Neural cell (in vitro differentiated cells): ENCODE measurements around the gene DOCK9. TPM values are rescaled to one million over a fixed set of nuclear protein-coding genes. Genes with fewer than 3 reads are reported as not detected.

Source experiments
- H2AFZ ChIP-seq: fragments of 200-600, 300-800 bp; sonication (generic), shearing (Covaris generic); 2 replicates; pipeline ENCODE4 v1.6.0; 2014; ENCODE audit warnings: low read depth, mild to moderate bottlenecking, antibody characterized with exemption, low read length, moderate library complexity
- H3F3A ChIP-seq: fragments of 200-600 bp; shearing (Covaris generic); 2 replicates; pipeline ENCODE4 v1.6.1; 2016; ENCODE audit warnings: mild to moderate bottlenecking, moderate library complexity, mixed read lengths, antibody characterized with exemption, low read length; ENCODE audit not compliant: insufficient read depth, poor library complexity, severe bottlenecking
- H3K27ac ChIP-seq: fragments of 200-600, 300-800 bp; sonication (generic), shearing (Covaris generic); 2 replicates; pipeline ENCODE4 v1.5.1; 2014; ENCODE audit warnings: mild to moderate bottlenecking, low read length, moderate library complexity
- H3K27me3 ChIP-seq: fragments of 300-800, 200-600 bp; sonication (generic), shearing (Covaris generic); 2 replicates; pipeline ENCODE4 v1.6.0; 2014; ENCODE audit warnings: mild to moderate bottlenecking, low read depth, low read length, moderate library complexity; ENCODE audit not compliant: insufficient read depth
- H3K36me3 ChIP-seq: fragments of 300-800, 200-600 bp; sonication (generic), shearing (Covaris generic); 2 replicates; pipeline ENCODE4 v1.5.1; 2014; ENCODE audit warnings: mild to moderate bottlenecking, antibody characterized with exemption, low read length, moderate library complexity; ENCODE audit not compliant: insufficient read depth
- H3K4me2 ChIP-seq: fragments of 300-800, 200-600 bp; sonication (generic), shearing (Covaris generic); 2 replicates; pipeline ENCODE4 v1.6.0; 2014; ENCODE audit warnings: mild to moderate bottlenecking, low read length
- H3K4me3 ChIP-seq: fragments of 300-800, 200-600 bp; sonication (generic), shearing (Covaris generic); 2 replicates; pipeline ENCODE4 v1.5.1; 2014; ENCODE audit warnings: mild to moderate bottlenecking, low read length, moderate library complexity
- H3K79me2 ChIP-seq: fragments of 200-600 bp; shearing (Covaris generic); replicated peaks from 2 replicates; pipeline ENCODE4 v1.6.0; 2014; ENCODE audit warnings: mild to moderate bottlenecking, low read length, moderate library complexity; ENCODE audit not compliant: insufficient read depth
- H3K9ac ChIP-seq: fragments of 300-800, 200-600 bp; sonication (generic), shearing (Covaris generic); 2 replicates; pipeline ENCODE4 v1.6.1; 2016; ENCODE audit warnings: mild to moderate bottlenecking, low read length, mixed read lengths
- H3K9me2 ChIP-seq: fragments of 200-600 bp; shearing (Covaris generic); 2 replicates; pipeline ENCODE4 v1.6.1; 2016; ENCODE audit warnings: mild to moderate bottlenecking, low read length, mixed read lengths; ENCODE audit not compliant: insufficient read depth
- H3K9me3 ChIP-seq: fragments of 200-600, 300-800 bp; sonication (generic), shearing (Covaris generic); 2 replicates; pipeline ENCODE4 v1.6.1; 2016; ENCODE audit warnings: mild to moderate bottlenecking, mixed run types, low read length, moderate library complexity, mixed read lengths
- H4K20me1 ChIP-seq: fragments of 200-600 bp; shearing (Covaris generic); 2 replicates; pipeline ENCODE4 v1.6.1; 2016; ENCODE audit warnings: mild to moderate bottlenecking, mixed run types; ENCODE audit not compliant: insufficient read depth
- CTCF ChIP-seq: fragments of 450-650 bp; IDR thresholded peaks from 2 replicates; pipeline ENCODE4 v1.5.1; 2014; ENCODE audit warnings: antibody characterized with exemption, mild to moderate bottlenecking, moderate library complexity; ENCODE audit not compliant: poor library complexity, severe bottlenecking
- EP300 ChIP-seq: fragments of 450-650 bp; conservative IDR thresholded peaks from 2 replicates; pipeline ENCODE4 v1.6.1; 2014; ENCODE audit warnings: antibody characterized with exemption, mild to moderate bottlenecking, moderate library complexity; ENCODE audit not compliant: poor library complexity, severe bottlenecking
- EZH2 ChIP-seq: fragments of 200-600, 300-800 bp; shearing (Covaris generic), sonication (generic); IDR thresholded peaks from 2 replicates; pipeline ENCODE4 v1.6.1; 2014; ENCODE audit warnings: antibody characterized with exemption, low read length, borderline replicate concordance, mild to moderate bottlenecking; ENCODE audit not compliant: insufficient read depth, poor library complexity, severe bottlenecking
- MXI1 ChIP-seq: fragments of 450-650 bp; conservative IDR thresholded peaks from 2 replicates; pipeline ENCODE4 v1.6.1; 2014; ENCODE audit warnings: antibody characterized with exemption, mild to moderate bottlenecking; ENCODE audit not compliant: poor library complexity, severe bottlenecking
- POLR2AphosphoS5 ChIP-seq: IDR thresholded peaks from 2 replicates; pipeline ENCODE4 v1.6.1; 2012
- RAD21 ChIP-seq: fragments of 450-650 bp; conservative IDR thresholded peaks from 2 replicates; pipeline ENCODE4 v1.6.1; 2014; ENCODE audit warnings: antibody characterized with exemption, mild to moderate bottlenecking, moderate library complexity
- REST ChIP-seq: IDR thresholded peaks from 2 replicates; pipeline ENCODE4 v1.6.1; 2012; ENCODE audit warnings: borderline replicate concordance
- SMC3 ChIP-seq: fragments of 450-650 bp; conservative IDR thresholded peaks from 2 replicates; pipeline ENCODE4 v1.6.1; 2014; ENCODE audit warnings: antibody characterized with exemption, mild to moderate bottlenecking, moderate library complexity; ENCODE audit not compliant: poor library complexity
- TAF1 ChIP-seq: IDR thresholded peaks from 2 replicates; pipeline ENCODE4 v1.6.1; 2012; ENCODE audit warnings: low read depth
- polyA plus RNA-seq: library from polyadenylated mRNA; depleted of rRNA; stranded (reverse); fragments of >200 nt; gene quantifications from 2 replicates; pipeline ENCODE4 v1.2.3, GENCODE V29; 2014

Gene DOCK9
- polyA plus RNA-seq, 1 donor from 2014 or later, result 11.4 TPM

GRCh38 chr13:98954313-98954712 lies 23.6 kb downstream of the DOCK9 start:
- Histone ChIP-seq H3K36me3 (no peaks in the 10 kb centered on the region), H2AFZ (no peak overlapping the region), H3K9me2 (no peaks in the 10 kb centered on the region), H3K9me3 (no peaks in the 10 kb centered on the region), H3K4me2 (no peak overlapping the region), H3K27me3 (no peaks in the 10 kb centered on the region), H4K20me1 (no peaks in the 10 kb centered on the region), H3F3A (no peaks in the 10 kb centered on the region), H3K9ac (no peak overlapping the region), H3K27ac (no peak overlapping the region), H3K79me2 (no peaks in the 10 kb centered on the region), H3K4me3 (no peak overlapping the region)
- TF ChIP-seq POLR2AphosphoS5 (no peak), TAF1 (no peak), REST (no peak), CTCF (no peak), RAD21 (no peak), MXI1 (no peak), EZH2 (no peak), SMC3 (no peak), EP300 (no peak)

- Histone ChIP-seq H3K27me3 (no peaks in the 10 kb centered on the region), H3K9me3 (no peaks in the 10 kb centered on the region)
- TF ChIP-seq TAF1 (no peak), SMC3 (no peak), EP300 (no peak), REST (no peak), RAD21 (no peak)
Observed at GRCh38 chr13:98951266-98951665, 26.6 kb downstream of the DOCK9 start.

More at GRCh38 chr13:98951266-98951665, 26.6 kb downstream of the DOCK9 start:
- Histone ChIP-seq H2AFZ (no peak overlapping the region), H4K20me1 (no peaks in the 10 kb centered on the region), H3K9me2 (no peaks in the 10 kb centered on the region), H3K27ac (no peak overlapping the region), H3K36me3 (no peaks in the 10 kb centered on the region), H3K4me2 (no peak overlapping the region), H3K4me3 (no peak overlapping the region), H3F3A (no peaks in the 10 kb centered on the region), H3K79me2 (no peaks in the 10 kb centered on the region), H3K9ac (no peak overlapping the region)
